ENCODE data around the gene KRT38.

The KRT38 gene

DNA sequence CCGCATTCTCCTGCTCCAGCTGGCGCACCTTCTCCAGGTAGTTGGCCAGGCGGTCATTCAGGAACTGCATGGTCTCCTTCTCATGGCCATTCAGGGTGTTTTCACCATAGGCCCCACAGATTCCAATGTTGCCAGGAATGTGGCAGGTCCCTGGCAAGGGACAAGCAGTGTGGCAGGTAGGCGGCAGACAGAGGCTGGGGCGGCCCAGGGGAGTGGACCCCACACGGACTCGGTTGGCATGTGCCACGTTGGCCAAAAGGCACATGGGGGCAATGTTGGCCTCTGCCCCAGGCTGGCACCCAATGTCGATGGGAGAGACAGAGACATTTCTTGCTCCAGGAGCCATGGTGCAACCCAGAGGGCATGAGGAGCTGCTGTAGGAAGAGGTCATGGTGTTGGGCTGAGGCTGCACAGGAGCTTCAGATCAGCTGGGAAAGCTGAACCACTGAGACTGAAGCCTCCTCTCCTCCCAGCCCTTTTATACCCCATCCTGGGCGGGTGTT lies at the start of gene KRT38:
TSS of gene KRT38 (minus strand) at position 453 of the 503 bp plus-strand sequence. CDS start at position 391, 62 bp downstream.
- no peak for DNase-seq (ENCODE audit: low spot score)

GRCh38 chr17:41489531-41489930 lies 48.7 kb upstream of the KRT38 start, which contains the start of gene KRT36:
TSS of gene KRT36 (minus strand) at chr17:41489910. CDS start at chr17:41489864, 46 bp downstream.
- no peak for DNase-seq (ENCODE audit: low spot score)

- DNase-seq (ENCODE audit: low spot score) = no peak
Measured at GRCh38 chr17:41486809-41487530, 46.2 kb upstream of the KRT38 start.

- no peak for DNase-seq (ENCODE audit: low spot score)
Measured at GRCh38 chr17:41486316-41486715, 45.5 kb upstream of the KRT38 start.

DNA sequence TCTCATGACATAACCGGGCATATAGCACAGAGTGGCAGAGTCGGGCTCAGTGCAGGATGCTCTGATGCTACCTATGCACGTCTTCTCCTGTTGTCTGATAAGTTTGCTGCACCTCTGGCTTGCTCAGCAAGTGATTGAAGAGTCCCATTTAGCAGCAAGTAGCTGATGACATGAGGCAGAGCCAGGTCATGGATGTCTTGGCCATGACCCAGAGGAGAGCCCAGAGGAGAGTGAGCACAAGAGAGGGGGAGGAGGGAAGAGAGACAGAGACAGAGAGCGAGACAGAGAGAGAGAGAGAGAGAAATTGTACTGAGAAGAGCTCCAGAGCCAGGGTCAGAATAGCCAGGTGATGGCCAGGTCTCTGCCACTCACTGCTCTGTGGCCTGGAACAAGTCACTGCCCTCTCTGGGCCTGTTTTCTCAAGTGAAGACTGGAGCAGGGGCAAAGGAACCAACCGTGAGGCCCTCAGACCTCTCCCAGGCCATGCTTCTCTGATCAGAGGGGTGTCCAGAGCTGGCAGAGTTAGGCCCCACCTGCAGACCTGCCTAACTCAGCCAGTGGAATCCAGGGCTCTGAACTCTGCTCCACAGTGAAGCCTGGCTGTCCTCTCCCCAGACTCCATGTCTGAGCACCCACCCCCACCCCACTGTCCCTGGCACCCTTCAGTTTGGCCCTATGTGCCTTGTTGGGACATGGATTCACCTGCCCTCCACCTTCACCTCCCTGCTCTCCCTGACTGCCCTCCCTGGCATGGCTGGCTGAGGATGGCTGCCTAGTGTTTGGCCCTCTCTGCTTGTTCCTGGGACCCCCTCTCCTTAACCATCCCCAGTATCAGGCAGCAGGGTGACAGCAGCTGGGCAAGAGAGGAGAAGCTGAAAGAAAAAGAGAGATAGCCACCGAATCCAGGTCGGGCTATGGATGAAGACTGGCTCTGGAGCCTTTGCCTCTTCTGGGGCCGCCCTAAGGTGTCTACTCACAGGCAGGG lies 44.4 kb upstream of the KRT38 start:
- no peak for DNase-seq (ENCODE audit: low spot score)

DNA sequence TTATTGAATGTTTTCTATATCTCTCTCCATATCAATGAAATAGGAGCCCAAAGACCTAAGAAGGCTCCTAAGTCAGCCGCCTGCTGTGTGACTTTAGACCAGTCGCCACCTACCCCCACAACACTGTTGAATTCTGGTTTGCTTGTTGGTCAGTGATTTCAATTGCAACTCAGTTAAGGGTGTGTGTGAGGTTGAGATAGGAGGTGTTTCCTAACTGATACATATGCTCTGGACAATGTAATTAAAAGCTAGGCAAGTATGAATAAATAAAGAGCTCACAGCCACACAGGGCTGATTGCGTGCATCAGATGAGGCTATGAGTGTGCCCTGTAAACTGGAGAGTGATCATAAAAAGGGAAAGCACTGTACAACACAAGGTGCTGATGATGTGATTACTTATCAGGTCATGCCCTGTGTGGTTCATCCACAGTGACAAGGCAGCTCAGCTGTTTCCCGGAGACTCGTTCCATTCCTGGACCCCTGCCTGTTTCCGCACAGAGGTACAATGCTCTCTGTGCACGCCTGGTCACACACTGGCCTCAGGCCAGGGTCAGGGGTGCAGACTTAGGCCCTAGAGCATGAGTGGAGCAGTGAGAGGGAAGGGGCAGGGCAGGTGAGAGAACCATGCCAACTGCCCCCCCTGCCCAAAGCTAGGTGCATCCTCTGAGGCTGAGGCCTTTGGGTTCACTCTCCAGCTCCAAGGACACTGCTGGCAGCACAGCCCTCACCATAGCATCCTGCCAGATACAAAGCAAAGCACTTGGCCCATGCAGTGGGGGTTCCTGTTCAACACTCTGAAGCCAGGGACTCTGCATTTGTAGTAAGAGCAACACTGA lies 43.4 kb upstream of the KRT38 start:
- DNase-seq (ENCODE audit: low spot score) = no peak

DNA sequence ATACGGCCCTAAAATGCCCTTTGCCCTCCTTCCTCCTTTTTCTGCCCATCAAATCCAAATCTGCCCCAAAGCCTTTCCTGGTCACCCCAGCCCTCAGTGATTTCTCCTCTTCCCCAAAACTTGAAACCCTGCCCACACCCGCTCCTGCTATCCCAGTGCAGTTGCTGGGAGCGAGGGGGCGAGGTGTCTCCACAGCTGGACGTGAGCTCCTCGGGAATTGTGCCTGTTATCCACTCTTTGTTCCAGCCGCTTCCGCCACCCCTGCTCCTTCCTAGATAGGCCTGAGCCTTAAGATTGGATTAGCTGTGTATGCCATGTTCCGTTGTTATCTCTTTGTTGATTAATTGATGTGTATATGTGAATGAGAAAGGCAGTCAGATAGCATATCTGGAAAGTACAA lies 42.7 kb upstream of the KRT38 start:
- DNase-seq (ENCODE audit: low spot score) = no peak

- no peak for DNase-seq (ENCODE audit: low spot score)
Measured at GRCh38 chr17:41481036-41481435, 40.3 kb upstream of the KRT38 start, which contains the start of gene KRT35. TSS of gene KRT35 (minus strand) at chr17:41481151. CDS start at chr17:41481097, 54 bp downstream.

DNA sequence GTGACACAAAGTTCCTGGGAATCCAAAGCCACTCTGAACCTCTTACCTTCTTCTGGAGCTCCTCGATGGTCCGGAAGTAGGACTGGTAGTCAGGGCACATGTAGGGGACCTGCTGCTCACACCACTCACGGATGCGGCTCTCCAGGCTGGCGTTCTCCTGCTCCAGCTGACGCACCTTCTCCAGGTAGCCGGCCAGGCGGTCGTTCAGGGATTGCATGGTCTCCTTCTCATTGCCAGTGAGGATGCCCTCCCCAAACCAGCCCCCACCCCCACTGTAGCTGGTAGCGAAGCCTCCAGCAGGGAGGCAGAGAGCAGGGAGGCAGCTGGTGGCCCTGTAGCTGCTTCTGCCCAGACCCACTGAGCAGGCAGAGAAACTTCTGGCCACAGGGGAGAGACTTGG lies 39.8 kb upstream of the KRT38 start:
- no peak for DNase-seq (ENCODE audit: low spot score)

- DNase-seq (ENCODE audit: low spot score) = no peak
Measured at GRCh38 chr17:41480136-41480535, 39.4 kb upstream of the KRT38 start.

DNA sequence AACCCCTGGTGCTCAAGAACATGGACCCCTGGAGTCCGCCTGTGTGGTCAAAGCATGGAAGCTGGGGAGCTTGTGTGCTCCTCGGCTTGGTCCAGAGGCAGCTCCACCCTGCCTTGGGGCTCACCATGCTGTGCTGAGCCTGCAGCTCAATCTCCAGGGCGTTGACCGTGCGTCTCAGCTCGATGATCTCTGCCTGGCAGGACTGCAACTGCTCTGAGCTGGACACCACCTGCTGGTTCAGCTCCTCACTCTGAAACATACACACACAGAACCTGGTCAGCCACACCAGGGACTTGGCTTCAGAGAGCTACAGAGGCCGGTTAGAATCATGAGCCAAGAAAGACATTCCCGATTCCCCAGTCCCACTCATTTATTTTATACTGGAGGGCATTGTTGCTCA lies 37.5 kb upstream of the KRT38 start:
- no peak for DNase-seq (ENCODE audit: low spot score)

DNA sequence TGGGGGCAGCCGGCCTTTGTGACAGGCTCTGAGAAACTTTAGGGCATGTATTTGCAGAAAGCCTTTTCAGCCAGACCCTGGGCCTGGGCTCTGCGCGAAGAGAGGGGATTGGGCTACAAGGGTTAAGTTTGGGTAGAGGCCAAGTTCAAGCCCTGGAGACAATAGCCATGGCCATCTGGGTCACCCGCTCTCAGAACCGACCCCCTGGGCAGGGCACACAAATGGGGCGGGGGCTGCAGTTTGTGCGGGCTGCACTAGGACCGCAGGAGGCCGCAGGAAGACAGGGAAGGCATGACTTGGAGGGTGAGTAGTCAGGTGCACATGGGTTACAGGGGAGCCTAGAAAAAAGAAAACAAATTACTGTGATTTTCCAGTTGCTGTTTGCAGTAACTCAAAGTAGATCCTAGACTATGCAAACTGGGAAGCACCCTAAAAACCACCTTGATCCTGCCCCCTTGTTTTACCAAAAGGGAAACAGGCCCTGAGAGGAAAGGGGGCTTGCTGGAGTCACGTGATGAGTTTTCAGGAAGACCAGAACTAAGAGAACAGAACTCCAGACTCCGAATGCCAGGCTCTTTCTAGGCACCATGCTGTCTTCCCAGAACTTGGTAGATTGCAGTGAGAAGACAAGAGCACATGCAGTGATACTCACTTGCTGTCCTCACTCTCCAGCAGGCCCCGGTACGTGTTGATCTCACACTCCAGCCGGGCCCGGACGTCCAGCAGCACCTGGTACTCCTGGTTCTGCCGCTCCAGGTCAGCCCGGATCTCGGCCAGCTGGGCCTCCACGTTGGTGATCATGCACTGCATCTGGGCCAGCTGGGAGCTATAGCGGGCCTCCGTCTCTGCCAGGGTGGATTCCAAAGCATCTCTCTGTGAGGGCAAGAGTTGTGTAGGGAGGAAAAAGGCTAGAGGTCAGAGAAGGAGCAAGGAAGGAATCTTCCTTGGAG lies 36.4 kb upstream of the KRT38 start:
- DNase-seq (ENCODE audit: low spot score) = no peak

DNA sequence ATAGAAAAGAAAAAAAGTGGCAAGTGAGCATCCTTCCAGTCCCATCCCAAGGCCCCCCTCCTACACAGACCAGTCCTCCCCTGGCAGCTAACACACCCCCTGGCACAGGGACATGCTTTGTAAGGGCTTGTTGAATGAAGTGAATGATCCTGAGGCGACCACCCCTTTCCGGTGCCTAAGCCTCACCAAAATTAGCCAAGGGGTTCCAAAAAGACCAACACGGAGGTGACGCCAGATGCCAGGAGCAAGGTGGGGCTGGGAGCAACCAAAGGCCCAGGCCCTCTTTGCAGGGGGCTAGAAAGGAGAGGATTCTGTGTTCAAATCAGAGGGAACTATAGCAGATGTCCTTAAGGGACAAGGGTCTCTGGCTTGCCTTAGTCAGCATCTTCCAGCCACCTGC lies 34.6 kb upstream of the KRT38 start:
- DNase-seq (ENCODE audit: low spot score) = no peak

GRCh38 chr17:41474863-41475262 lies 34.1 kb upstream of the KRT38 start:
- DNase-seq (ENCODE audit: low spot score) = no peak

- DNase-seq (ENCODE audit: low spot score) = no peak
Measured at GRCh38 chr17:41468346-41468745, 27.6 kb upstream of the KRT38 start.

GRCh38 chr17:41467561-41467960 lies 26.8 kb upstream of the KRT38 start:
- DNase-seq (ENCODE audit: low spot score) = no peak

GRCh38 chr17:41466988-41467387 lies 26.2 kb upstream of the KRT38 start, which contains the start of gene KRT32:
TSS of gene KRT32 (minus strand) at chr17:41467386. CDS start at chr17:41467325, 61 bp downstream.
- no peak for DNase-seq (ENCODE audit: low spot score)

GRCh38 chr17:41464682-41465081 lies 23.9 kb upstream of the KRT38 start:
- DNase-seq (ENCODE audit: low spot score) = no peak

GRCh38 chr17:41464173-41464572 lies 23.4 kb upstream of the KRT38 start:
- DNase-seq (ENCODE audit: low spot score) = no peak

DNA sequence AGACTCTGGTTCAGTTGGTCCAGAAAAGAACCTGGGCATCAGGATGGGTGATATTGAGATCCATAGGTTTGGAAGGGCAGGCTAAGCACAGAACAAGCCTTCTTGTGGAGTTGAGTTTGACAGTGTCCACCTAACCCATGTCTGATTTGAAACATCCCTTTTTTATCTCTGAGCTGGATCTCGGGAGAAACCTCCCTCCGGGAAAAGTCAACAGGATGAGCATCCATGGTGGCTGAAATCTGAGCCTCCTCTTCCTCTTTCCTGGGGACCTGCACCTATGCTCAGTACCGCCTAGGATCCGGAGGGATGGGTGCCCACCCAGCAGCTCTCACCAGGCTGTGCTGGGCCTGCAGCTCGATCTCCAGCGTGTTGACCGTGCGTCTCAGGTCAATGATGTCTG lies 23.0 kb upstream of the KRT38 start:
- DNase-seq (ENCODE audit: low spot score) = no peak
